SIG-M5 treated with dmso at 0.1 percent for 504 hours (cell line): Measurements from ENCODE around the gene PAMR1.

Experiments used
- DNase-seq: peaks from one replicate; lab custom pipeline; 2025; ENCODE audit not compliant: unreplicated experiment; lab: John Stamatoyannopoulos, UW

PAMR1 gene

DNA sequence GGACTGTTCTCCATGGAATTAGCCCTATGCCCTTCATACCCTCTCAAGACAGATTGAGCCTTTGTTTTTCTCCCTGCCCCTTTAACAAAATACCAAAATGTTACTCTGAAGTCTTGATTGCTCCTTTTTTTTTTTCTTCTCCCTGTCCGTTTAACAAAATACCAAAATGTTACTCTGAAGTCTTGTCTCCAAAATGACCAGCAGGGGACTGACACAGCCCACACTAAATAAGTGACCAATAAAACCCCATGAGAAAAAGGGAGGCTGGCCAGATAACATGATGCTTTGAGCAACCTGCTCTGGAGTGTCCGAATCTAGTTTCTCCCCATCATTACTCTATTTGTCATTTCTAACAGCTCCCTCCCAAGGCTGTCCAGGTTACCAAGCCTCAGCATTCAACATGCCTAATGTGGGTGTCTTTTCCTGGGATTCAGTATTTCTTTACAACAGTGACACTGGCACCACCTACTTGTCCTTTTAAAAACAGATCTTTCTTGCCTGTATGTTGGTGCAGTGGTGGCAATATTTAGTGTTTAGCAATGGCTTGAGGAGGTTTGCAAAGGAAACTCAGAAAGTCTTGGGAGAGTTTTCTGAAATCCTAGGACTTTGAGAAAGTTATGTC, 63.4 kb downstream of the PAMR1 start:
- no peak for DNase-seq

DNA sequence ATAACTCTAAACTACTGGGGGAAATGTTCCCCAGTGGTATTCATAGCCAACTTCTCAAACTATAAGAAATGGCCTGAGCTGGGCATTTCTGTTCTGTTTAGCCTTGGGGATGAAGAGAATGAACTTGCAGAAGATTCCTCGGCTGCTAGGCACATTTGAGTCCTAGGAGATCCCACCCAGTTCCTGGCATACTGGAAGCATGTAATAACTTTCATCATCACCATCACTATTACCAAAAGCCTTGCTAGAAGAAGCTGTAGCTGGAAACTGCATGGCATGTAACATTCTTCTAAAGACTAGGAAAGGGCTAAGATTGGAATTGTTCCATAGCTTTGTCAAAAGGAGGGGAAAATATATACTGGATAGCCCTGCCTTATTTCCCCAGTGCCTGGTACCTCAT, 65.9 kb downstream of the PAMR1 start:
- no peak for DNase-seq

DNA sequence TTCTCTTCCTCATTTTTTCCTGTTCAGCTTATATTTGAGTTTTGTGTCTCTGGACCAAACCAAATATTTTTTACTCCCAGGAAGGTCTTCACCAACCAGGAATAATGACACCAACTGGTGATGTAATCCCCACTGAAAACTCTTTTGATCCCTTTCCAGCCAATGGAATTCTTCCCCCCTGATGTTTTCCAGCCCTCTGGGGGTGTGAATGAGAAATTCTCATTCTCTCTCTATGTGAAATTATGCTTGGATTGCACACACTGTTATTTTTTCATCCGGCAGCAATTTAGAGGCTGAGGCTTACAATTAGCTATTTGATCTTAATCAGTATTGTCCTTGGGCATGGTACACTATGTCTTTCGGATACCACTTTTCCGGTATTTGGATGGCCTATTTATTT, 66.6 kb downstream of the PAMR1 start:
- DNase-seq: no peak

DNA sequence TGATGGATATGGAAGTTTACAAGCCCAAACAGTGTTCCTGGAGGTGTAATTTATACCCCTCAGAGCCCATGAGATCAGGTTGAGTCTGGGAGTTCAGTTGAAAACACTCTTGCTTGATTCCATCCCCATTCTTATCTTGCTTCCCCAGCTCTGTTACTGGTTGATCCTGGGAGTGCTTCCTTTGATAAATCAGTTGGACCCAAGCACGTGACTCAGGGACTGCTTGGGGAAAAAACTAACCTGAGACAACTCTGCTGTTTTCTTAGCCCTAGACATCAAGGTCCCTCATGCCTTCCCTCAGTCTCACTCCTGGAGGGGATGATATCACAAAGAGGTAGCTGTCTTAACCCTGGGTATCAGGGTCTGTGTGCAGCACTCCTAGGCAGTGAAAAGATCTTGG, 71.1 kb downstream of the PAMR1 start:
- DNase-seq: no peak

DNA sequence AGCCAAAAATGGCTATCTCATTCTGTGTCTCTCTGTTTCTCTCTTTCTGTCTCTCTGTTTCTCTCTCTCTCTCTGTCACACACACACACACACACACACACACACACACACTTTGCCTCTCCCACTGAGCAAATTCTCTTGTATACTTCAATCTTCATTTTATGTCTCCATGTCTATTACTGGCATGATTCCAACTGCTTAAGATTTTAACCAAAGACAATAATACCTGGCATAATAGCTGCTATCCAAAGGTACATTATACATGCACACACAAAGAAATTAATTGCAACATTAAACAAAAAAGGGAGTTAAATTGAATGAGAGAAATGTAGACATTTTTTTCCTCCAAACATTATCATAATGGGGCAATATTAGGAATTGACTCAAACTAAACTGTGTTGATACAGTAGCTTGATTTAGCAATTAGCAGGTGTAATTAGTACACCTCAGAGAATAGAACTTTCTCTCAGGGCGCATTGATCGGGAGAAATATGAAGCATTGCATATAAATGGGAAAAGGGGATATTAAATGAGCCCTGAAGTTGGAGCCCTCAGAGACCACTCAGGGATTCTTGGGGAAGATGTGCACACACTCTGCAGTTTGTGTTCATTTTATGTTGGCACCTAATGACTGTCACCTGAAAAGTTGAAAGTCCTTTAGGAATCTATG, 88.7 kb downstream of the PAMR1 start:
- DNase-seq: no peak

DNA sequence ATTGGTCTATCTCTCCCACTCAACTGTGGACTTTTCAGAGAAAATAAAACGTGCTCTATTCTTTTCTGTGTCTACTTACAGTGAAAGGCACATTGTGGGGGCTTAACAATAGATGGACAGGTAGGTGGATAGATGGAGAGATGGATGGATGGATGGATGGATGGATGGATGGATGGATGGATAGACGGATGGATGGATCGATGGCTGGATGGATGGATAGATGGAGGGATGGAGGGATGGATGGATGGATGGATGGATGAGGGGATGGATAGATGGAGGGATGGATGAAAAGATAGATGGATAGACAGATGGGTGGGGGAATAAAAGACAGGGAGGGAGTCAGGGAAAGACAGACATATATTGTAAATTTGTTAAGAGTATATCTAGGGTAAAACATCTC, 91.8 kb downstream of the PAMR1 start:
- no peak for DNase-seq

DNA sequence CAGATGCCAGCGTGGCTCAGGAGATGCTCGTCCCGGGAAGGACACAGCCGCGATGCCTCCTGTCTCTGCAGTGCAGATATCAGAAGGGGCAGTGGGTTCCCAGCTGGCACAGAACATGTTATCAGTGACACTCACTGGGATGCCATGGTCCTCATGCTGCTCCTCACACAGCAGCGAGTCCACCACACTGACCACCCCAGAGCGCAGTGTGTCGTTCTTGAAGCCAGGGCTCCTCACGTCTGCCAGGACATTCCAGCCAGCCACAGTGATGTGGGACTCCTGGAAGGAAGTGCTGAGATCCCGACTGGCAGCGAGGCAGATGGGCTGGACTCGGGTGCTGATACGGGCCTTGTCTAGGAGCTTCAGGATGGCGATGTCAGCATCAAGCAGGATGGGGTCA, 93.0 kb downstream of the PAMR1 start:
- no peak for DNase-seq

DNA sequence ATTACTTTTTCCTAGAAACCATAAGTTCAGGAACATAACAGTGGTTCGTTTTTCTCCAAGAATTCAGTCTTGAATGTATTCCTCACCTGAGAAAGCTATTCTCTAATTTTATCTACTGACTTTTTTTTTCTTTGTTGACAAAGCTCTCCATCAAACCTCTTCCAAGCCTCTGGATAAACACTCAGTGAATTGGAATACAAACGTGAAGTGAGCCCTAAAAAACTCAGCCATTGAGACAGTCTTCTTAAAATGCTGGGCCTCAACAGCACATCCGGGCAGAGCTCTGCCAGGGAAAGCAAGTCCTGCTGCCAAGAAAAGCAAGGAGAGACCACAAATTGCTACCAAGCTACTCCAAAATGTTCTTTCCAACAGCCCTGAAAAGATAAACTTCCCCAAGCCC, 98.3 kb downstream of the PAMR1 start:
- DNase-seq: no peak

DNA sequence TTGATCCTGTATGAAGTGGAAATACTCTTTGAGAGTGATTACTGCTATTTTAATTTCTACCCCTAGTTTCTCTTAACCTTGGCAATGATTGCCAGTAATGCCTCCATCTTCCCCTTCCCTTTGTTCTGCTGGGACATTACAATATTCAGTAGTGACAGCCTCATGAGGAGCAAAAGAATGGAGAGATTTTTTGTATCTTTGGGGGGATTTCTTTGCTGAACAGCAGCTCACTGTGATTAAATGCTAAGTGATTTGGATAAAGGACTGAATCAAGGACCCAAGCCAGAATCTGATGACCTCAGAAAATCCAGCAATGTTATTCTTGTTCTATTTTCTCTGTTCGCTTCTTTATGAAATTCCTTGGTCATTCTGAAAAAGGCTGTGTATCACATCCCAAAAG, 99.1 kb downstream of the PAMR1 start:
- no peak for DNase-seq

DNA sequence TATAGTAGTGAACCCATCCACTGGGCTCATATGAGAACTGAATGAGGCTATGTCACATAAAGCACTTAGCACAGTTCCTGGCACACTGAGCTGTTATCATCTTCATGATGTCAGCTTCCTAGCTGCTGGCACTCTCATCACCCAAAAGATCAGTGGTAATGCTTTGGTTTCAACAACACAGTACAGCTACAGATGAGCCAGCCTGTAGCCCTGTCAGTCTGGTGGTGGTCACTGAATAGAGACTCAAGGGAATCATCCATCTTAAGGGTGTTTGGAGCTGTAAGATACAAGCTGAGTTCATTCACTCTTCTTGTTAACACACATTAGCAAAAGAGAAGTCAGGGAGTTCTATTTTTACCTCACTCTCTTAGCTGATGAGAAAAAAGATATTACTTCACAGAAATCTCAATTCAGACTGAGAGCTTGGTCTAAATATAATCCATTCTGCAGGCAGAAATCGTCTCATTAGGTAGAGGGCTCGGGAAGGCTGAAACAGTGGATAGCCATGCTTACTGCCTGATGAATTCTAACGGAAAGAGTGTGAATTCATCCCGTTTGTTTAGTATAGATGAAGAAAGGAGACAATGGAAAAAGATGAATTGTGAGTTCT, 99.7 kb downstream of the PAMR1 start:
- no peak for DNase-seq

DNA sequence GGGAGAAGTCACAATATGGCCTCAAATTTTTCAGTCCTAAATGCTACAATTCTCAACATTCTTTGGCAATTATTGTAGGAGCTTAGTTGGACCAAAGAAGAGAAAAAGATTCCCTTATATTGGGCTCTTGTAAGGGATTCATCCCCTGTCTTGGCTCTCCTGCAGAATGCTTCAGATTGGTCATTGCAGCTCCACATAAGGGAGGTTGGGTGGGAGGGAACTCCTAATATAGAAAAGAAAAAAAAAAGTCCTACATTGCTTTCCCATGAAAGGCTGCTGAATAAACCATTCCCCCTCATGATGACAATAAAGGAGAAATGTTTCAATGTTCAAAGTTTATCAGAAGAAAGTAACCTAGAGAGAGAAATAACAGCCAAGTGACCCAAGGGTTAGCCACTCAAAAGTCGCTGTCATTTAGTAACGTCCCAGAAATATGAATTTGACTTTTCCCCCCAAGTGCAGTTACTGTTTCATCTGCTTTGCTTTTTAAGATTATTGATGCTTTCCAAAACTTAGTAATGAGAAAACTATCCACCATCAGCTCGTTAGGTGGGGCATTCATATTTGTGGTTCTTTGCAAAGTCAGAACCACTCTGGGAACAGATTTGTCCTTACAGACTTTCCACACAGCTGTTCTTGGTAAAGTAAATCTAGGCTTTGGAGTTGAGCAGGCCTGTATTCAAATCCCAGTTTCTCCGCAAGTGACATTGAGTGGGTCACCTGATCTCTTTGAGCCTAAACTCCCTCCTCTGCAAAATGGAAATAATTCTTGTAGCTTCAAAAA, 101.1 kb downstream of the PAMR1 start:
- no peak for DNase-seq

DNA sequence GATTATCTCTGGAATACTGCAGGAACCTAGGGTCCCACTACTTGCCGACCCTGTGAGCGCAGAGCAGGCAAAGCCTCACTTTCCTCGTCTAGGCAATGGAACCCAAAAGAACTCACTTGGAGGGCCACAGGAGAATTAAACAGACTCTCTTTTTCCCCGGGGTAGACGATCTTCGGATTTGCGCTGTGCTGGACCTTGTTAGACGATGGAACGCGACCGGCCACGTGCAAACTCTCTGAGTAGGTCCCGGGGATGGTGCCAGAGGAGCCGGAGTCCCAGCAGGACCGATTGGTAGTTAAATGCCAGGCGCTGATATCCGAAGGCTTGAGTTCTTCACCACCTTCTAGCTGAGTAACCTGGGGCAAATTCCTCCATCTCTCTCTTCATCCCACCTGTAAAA, 105.0 kb downstream of the PAMR1 start:
- DNase-seq: no peak

DNA sequence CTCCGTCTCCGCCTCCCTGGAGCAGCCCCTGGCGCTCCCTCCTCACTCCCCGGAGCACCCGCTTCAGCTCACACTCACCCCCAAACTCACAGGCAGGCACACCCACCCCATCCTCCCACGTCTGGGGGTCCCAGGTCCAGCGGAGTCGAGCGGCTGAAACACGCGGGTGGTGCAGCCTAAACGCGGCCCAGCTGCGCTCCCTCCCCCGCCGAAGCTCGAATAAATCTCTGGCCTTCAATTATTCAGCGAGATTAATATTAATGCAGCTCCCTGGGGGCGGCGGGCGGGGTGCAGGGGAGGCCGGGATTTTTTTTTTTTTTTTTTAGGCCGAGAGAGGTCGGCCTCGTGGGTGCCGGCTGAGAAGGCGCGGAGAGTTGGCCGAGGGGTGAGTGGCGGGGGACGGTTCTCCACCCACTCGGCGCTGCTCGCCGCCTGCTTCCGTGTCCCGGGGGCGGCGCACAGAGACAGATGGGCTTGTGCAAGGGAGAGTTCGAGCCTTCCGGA, 105.5 kb downstream of the PAMR1 start:
- DNase-seq: no peak

DNA sequence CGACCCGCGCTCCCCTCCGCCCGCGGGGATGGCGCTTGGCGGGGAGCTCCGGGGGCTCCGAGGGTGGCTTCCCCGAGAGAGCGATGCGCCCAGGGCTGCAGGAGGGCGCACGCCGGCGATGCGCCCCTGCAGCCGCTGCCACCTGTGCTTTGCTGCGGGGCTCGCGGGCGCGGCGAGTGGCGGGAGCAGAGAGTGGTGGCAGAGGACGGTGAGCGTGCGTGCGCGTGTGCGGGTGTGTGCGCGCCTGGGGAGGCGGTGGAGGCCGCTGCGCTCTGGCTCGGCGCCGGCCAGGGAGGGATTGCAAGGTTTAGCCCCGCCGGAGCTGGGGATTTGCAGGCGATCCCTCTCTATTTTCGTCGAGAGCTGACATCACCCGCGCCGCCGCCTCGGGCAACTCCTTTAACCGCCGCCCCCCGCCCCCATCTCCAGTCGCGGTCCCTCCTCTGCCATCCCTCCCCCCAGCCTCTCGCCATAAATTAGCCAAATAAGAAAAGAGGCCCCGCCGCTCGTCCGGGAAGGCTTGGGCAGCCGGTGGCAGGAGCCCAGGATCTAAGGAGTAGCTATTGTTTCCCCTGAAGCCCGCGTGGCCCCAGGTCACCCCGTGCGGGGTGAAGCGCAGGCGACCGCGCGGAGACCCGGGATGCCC, 106.1 kb downstream of the PAMR1 start, which contains the start of gene SLC1A2:
Gene SLC1A2 (minus strand): TSS at position 375 of the 646 bp plus-strand sequence. CDS start 592 bp downstream, outside the sequence.
- DNase-seq: no peak

DNA sequence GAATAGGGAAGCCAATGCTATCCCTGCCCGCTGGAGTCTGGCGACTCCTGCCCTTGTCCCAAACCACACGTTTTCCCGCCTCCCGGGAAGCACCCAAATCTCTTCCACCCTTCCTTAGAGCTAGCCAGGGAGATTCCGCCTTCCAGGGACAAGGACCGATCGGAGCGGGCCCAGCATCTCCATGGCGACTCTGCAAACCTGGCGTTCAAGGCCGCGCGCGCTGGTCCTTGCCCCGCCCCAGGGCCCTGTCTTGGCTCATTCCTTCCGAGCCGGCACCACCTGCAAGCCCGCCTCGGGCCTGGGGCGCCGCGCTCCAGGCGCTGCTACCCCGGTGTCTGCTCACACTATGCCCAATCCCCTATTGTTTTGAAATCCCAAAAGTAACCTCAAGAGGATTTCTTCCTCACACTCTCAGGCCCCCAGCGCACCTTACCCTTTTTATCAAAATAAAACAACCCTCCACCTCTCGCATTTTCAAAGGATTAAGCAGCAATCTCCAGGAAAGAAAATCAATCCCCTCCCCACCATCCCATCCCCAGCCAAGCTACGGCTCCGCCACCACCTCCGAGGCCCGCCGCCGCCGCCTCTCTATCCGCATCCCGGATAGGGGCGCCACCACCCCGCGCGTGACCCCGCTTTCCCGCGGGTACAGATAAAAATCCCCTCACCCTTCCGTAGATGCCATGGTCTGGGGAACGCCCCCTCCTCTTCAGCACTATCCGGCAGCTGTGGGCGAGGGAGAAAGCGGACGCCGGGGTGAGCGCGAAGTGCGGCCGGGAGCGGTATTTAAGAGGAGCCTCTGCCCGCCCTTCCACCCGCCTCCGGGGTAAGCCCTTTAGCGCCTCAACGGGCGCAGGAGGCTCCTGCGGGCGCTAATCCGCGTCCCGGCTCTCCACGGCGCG, 106.9 kb downstream of the PAMR1 start:
- no peak for DNase-seq

DNA sequence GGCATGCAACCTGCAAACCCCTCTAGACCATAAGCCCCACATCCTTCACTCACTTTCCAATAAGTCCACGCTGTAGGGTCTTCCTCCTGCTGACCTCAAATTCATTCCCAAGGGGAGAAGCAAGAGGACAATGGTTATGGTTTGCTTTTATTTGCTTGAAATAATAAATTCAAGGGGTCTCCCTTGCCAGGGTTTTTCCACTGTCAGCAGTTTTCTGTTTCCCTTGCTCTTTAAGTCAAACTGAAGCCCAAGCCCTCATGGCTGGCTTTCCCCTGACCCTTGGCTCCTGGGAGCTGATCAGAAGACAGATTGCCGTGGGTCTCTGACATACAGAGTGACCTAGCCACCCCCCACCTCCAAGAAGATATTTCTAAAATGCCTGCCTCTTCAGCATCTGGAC, 109.9 kb downstream of the PAMR1 start:
- no peak for DNase-seq

DNA sequence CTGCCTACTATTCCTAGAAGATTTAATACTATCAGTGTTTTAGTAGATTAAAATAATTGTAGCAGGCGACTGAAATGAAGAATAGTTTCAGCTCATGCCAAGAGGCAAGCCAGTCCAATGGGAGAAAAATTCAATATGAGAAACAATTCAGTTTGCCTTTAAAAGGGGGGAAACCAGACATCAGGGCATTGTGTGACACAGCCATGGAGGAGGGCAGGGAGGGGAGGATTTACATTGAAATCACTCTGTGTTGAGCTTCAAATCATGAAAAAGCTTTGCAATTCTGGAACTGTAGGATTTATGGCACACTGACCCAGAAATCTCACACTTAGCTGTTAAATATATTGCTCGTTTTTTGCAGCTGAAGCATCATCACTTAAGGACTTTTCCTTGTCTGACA, 110.6 kb downstream of the PAMR1 start:
- DNase-seq: no peak

DNA sequence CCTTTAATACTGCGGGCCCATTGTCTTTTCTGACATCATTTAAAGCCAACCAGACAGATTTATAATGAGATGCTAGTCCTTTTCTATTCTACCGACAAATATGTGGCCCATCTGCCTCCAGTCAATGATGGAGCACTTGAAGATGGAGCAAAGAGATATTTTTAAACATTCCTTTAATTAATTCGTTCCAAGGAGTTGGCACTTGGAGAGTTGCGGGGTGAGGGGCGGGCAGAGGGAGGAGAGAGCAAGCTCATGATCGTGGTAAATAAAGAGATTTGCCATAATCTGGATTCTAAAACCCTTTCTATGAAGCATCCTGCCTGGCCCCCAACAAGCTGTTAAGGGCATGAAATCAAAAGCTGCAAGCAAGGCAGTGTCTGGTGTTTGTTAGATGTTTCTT, 111.1 kb downstream of the PAMR1 start:
- DNase-seq: no peak

DNA sequence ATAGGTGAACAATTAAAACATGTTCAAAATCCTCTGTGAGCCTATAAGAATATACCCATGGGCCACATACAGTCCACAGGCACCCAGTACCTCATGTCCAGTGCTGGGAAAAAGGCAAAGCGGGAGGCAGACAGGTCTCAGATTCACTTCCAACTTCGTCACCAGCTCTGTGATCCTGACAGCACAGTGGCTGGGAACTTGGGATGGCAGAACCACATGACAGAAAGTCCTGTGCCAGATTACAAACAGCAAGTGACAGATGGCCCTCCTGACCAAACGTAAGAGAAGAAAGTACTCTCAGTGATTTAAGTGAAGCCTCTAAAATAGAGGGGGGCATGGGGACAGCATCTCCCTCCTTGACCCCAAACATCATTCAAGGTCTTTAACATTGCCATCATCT, 111.8 kb downstream of the PAMR1 start:
- no peak for DNase-seq

DNA sequence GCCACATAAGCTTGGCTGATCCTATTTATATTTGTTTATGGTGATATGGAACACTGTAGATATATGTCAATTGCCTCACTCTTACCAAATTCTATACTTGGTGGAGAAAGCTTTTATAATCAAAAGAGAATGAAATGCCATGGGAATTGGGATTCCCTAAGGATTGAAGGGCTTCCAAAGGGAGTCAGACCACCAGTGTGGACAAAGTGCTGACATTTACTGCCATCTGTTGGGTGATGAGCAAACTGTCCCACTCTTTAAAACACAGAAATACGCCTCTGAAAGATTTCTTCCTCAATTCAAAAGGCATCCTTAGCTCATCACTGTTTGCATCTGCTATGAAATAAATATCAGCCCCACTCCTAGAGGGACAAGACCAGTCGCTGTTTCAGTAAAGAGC, 113.1 kb downstream of the PAMR1 start:
- no peak for DNase-seq
